Forelimb muscle (tissue), 1 donor: ENCODE results near the gene CLDN16. TPM values are rescaled to one million over a fixed set of nuclear protein-coding genes. Genes with fewer than 3 reads are reported as not detected.

Experiments
- DNase-seq: peaks from one replicate; pipeline ENCODE4 v3.0.0-alpha.2; 2013; ENCODE audit warnings: low read depth
- polyA plus RNA-seq: library from polyadenylated mRNA; unstranded; fragments of 120-200 nt; gene quantifications from one replicate; pipeline ENCODE4 v1.2.1, GENCODE V29; 2013; ENCODE audit not compliant: insufficient read length

Gene CLDN16
- polyA plus RNA-seq, 1 donor, result 0.13 TPM

DNA sequence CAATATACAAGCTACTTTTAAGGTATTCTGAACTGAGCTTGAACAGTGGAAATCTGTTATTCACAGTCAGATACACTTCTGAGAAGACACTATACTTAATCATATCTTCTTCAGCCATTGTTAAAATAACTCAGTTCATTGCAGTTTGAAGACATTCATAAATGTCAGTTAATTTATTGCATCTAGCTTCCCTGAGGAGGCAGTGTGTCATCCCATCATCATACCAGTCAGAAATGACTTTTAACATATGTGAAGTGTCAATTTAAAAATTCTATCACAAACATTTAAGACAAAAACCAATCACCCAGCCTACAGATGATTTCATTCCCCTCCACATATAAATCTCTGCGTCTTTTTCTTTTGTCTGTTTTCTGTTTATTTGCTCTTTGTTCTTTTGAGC, 54.3 kb downstream of the CLDN16 start:
- DNase-seq, result no peak

DNA sequence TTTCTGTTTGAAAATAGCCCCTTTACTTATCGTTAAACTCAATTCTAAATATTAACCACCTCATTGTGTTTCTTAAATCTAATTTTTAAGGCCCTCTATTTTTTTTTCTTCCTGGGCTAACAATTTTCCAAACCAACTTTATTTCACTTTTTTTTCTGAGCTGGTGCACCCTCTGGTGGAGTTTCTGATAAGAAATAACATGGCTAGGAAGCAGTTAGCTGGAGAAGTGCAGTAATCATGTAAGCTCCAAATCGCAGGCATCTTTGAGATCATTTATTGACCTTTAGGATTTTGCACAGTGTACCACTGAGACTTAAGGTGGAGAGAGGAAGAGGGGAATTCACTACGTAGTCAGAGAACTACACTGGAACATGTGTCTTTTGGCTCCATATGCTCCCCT, 55.3 kb downstream of the CLDN16 start:
- no peak for DNase-seq

DNA sequence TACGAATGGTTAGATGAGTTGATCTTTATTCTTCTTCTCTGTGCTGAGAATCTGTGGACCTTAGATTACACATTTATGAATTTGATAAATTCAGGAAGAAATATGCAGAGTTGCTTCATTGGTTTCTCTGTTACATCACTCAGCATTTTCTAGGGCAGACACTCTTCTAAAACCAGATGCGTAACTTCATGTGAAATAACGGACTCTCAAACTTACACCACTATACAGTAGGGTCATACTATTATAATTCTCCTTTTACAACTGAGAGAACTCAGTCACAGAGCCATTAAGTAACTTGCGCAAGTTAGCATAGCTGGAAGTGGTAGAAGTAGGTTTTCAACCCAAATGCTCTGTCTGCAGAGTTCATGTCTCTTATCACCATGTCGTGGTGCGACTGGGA, 56.0 kb downstream of the CLDN16 start:
- no peak for DNase-seq

DNA sequence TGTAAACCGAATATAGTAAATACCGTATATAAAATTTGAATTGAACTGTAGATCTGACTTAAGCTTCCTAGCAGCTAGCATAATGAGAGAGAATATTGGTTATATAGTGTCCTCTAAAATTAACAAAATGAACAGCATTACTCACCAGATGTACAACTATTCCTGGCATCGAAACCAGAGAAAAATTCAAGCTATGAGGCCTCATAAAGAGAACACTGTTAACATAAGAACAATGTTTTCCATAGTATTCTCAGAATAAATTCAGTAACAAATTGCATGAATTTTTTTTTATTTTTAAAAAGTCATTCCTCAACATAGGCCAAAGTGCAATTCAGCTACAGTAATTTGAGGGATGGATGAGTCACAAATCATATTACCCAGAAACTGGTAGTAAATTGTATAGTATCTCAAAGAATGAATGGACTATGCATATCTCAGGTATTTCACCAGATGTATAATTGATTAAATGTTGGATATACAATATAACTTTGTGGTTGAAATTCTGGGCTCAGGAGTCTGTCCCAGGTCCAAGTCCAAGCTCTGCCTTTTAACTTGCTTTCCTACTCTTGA, 56.7 kb downstream of the CLDN16 start:
- no peak for DNase-seq

DNA sequence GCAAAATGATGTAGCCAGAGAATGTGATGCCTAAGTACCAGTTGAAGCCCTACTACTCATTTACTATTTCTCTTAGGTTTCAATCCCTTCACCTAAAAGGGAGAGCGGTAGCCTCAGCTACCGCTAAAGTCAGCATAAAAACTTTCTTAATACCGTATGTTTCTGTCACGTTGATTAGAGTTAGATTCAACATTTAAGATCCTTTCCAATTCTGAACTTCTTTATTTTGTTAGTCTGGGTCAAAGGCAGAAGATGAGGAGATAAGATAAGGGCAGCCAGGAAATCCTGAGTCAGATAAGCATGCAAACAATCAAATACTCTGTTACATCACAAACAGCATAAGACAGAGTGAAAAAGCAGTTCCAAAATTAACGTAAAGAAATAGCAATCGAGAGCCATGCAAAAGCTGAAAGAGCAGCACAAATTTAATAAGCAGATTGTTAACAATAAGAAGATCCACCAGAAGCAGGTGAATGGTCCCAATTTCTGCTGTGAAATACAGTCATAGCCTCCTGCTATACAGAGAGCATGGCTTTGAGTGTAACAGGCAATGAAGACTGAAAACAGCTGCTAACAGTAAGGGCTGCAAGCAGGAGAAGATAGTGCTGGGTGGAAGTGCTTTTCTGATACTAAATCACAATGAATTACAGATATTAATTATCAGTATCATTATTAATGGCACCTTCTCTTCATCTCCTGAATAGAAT, 58.8 kb downstream of the CLDN16 start:
- DNase-seq, result no peak

DNA sequence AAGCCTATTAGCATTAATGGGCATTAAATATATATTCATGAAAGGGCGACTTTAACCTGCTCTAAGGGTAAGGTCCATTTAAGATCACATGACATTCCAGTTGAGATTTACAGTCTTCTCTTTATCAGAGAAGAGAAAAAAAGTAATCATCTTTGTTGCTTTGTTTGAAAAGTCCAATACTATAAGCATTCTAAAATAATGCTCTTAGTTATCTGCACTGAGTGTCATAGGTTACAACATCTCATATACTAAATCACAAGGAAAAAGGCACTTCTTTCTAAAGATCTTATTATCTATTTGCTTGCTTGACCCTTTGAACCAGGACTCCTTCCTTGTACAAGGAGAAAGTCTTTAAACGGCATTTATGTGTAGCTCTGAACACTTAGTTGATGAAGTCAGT, 60.3 kb downstream of the CLDN16 start:
- no peak for DNase-seq

DNA sequence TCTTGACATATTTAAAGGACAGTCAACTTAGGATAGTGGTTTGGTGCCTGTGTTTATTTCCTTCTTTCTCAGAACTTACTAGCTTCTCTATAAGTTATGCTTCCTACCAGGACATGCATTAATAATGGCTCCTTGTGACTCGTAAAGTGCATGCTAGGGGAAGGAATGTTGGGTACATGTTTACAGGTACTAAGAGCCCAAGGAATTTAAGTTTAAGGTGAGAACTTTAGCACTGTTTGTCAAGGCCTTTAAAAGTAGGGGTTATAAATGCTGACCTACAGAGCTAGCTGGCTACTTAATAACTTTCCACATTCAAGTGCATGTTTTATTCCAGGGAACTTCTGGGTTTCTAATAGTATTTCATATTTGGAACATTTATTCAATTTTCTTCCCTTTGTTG, 61.8 kb downstream of the CLDN16 start, which contains the start of gene TMEM207:
Gene TMEM207, minus strand, starts transcription at position 101 of the 400 bp plus-strand sequence. Its CDS starts 92 bp downstream, at position 9.
- no peak for DNase-seq

DNA sequence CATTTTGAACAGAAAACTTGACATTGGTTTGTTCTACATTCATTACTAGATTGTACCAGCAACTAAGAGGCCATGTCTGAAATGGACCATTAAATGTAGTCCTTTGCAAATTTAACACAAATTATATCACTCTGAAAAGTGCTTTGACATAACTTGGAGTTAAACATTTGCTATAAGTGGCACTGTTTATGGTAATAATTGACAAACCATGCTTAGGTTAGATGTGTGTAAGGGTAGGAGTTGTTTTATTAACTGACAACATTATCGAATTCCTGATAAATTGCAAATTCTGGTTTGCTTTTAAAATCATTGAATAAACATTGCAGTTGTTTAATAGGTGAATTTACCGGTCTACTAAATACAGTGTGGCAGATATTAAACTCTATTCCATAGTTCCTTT, 67.9 kb downstream of the CLDN16 start:
- no peak for DNase-seq

DNA sequence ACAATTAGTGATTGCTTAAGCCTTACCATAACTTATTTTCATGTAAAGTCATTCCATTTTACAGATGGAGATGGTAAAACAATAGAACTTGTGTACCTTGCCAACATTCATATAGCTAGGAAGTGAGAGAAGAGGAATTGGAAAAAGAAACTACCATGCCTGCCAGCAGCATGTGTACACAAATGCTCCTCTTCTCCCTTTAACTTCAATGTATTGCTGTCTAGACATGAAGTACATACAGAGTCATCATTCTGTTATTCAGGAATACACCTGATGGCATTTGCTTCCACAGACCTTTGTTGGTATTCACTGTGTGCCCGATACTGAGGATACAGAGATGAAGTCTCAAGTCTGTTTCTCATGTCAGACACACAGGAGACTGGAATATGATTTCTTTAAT, 68.8 kb downstream of the CLDN16 start:
- DNase-seq, result no peak

DNA sequence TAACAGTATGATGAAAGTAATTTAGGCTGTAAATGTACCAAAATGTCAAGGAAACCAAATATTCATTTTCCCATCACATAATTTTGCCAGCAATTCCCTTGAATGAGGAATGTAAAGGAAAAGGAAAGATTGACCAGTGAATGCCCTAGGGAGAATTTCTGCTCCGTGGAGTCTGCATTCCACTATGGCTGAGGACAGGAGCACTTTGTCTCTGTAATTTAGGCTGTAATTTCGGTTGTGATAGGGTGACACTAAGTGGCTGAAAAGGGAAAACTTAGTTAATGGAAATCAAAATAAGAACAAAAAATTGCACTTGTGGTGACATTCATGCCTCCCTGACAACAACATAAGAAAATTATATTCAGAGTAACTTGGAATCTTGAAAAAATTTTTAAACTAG, 70.1 kb downstream of the CLDN16 start:
- no peak for DNase-seq

Other genes starting within 250 kb of the CLDN16 start
- gene CLDN1, start 65.7 kb upstream of the CLDN16 start, polyA plus RNA-seq, result 2.6 TPM
- not detected for gene TMEM207, start 61.7 kb downstream of the CLDN16 start, polyA plus RNA-seq
- gene IL1RAP, start 125.9 kb downstream of the CLDN16 start, polyA plus RNA-seq, result 8.9 TPM